ENCODE measurements around the gene MINAR2. TPM values are rescaled to one million over a fixed set of nuclear protein-coding genes. Genes with fewer than 3 reads are reported as not detected.

Gene MINAR2, protein sequence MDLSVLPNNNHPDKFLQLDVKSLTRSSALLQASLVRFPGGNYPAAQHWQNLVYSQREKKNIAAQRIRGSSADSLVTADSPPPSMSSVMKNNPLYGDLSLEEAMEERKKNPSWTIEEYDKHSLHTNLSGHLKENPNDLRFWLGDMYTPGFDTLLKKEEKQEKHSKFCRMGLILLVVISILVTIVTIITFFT
- polyA plus RNA-seq (2012; ENCODE audit: missing spikeins): not detected

DNA sequence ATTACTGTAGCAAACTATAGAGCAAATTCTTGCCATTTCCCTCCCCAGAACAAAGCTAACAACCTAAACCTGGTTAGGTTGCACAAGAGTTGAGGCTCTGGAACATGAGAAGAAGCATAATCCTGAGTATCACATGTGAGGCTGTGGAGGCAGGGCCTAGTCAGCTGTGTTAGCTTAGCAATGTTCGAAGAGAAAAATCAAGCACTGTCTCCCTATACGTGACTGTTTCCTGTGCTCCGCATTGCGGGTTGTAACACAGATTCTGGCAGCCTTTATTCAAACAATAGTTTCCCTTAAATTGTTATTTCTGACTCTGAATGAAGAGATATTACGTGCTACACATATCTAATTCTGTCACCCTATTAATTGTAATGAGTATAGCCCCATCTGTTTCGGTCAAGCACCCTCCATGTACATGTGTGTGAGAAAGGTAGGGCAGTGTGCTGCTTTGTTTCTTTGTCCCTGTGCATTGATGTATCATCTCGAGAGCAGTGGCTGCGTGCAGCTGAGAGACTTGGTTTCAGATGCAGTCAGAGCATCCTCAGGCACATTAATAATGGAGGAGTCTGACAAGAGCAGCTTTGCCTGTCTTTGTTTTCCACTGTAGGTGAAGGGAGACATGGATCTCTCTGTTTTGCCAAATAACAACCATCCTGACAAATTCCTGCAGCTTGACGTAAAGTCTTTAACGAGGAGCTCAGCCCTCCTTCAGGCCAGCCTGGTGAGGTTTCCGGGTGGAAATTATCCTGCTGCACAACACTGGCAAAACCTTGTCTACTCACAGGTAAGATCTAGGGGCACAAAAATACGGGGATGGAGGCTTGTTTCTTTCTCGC, at the start of gene MINAR2:
MINAR2 (plus strand) TSS at position 523 of the 836 bp plus-strand sequence; CDS start at position 620, 97 bp downstream.
- TF ChIP-seq POLR2AphosphoS5 (IDR thresholded peaks at IDR 0.05; ENCODE audit: low read depth, low read length) (no peak), POLR2A (IDR thresholded peaks at IDR 0.05; ENCODE audit: low read depth, low read length) (no peak), TAF1 (IDR thresholded peaks at IDR 0.05; ENCODE audit: borderline replicate concordance, low read depth, low read length) (no peak)
- no peak for FAIRE-seq
- DNase-seq (ENCODE audit: insufficient read length): no peak

DNA sequence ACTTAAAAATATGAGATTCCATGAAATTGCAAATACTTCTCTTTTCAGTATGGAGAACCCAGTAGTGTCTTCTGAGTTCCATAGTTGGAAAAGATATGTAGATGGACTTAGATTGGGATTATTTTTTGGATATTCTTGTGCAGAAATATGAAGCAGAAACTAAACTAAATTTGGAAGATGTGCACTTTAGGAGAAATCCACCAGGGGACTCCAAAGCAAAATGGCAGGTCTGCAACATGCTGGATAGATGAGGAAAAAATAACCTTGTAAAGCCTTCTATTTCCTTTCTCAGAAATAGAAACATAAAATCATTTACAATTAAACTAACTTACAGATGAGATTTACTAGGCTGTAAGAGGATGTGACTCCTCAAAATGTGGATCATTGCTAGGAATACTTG, 49.2 kb upstream of the MINAR2 start:
- TF ChIP-seq POLR2A (IDR thresholded peaks at IDR 0.05; ENCODE audit: low read depth, low read length): no peak
- TF ChIP-seq POLR2AphosphoS5 (IDR thresholded peaks at IDR 0.05; ENCODE audit: low read depth, low read length): no peak
- TF ChIP-seq TAF1 (IDR thresholded peaks at IDR 0.05; ENCODE audit: borderline replicate concordance, low read depth, low read length): no peak
- no peak for DNase-seq (ENCODE audit: insufficient read length)
- no peak for FAIRE-seq

DNA sequence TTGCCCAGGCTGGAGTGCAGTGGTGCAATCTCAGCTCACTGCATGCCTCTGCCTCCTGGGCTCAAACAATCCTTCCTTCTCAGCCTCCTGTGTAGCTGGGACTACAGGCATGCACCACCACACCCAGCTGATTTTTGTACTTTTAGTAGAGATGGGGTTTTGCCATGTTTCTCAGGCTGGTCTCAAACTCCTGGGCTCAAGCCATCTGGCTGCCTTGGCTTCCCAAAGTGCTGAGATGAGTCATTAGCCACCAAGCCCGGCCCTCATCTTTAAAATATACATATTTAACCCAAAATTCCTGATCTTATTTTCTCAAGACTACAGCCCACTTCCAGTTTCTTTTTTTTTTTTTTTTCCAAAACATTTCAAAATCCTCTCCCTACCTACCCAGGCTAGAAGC, 31.7 kb upstream of the MINAR2 start:
- DNase-seq (ENCODE audit: insufficient read length): no peak
- FAIRE-seq: no peak
- TF ChIP-seq POLR2A (IDR thresholded peaks at IDR 0.05; ENCODE audit: low read depth, low read length) (no peak), POLR2AphosphoS5 (IDR thresholded peaks at IDR 0.05; ENCODE audit: low read depth, low read length) (no peak), TAF1 (IDR thresholded peaks at IDR 0.05; ENCODE audit: borderline replicate concordance, low read depth, low read length) (no peak)

DNA sequence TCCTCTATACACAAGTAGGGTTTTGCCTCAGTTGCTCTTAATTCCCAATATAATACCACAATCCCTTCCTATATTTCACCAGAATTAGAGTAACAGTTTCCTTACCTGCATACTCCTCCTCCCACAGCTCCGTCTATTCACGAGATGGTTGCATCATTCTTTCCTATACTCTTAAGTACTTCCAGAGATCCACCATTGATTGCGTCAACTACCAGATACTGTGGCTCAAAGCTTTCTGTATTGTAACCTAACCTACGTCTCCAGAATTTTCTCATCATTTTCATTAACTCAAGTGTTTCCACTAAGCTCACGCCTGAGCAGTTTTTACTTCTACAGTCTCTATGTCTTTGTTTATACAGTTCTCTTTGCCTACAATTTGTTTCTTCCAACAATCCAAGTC, 31.2 kb upstream of the MINAR2 start:
- DNase-seq (ENCODE audit: insufficient read length): no peak
- FAIRE-seq: no peak

DNA sequence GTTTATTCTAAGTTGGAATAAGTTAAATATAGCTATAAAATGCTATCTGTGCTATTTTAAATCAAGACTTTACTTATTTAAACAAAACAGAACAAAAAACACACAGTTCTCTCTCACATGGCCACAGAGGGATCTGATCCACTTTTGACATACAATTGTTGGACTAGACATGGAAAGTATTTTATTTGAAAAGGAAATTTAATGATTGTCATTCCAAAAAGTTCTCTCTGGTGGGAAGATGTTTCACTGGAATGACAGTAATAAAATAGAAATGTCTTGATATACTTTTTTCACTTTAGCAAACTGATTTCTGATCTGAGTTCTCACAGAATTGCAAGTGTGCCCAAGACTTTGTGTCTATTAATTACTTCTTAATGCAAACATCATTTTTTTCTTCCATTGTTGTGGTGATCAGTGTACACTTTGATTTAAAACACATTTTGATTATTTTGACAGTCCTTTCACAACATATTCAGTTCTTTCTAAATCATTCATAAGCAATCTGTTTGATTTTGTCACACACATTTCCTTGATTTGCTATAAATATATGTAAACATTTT, 30.1 kb upstream of the MINAR2 start:
- DNase-seq (ENCODE audit: insufficient read length): no peak
- FAIRE-seq: no peak
- TF ChIP-seq POLR2A (IDR thresholded peaks at IDR 0.05; ENCODE audit: low read depth, low read length): no peak
- no peak for TF ChIP-seq TAF1 (IDR thresholded peaks at IDR 0.05; ENCODE audit: borderline replicate concordance, low read depth, low read length)
- no peak for TF ChIP-seq POLR2AphosphoS5 (IDR thresholded peaks at IDR 0.05; ENCODE audit: low read depth, low read length)

More for the DNA sequence above, 31.2 kb upstream of the MINAR2 start:
- no peak for TF ChIP-seq POLR2A (IDR thresholded peaks at IDR 0.05; ENCODE audit: low read depth, low read length)
- TF ChIP-seq POLR2AphosphoS5 (IDR thresholded peaks at IDR 0.05; ENCODE audit: low read depth, low read length): no peak
- no peak for TF ChIP-seq TAF1 (IDR thresholded peaks at IDR 0.05; ENCODE audit: borderline replicate concordance, low read depth, low read length)

DNA sequence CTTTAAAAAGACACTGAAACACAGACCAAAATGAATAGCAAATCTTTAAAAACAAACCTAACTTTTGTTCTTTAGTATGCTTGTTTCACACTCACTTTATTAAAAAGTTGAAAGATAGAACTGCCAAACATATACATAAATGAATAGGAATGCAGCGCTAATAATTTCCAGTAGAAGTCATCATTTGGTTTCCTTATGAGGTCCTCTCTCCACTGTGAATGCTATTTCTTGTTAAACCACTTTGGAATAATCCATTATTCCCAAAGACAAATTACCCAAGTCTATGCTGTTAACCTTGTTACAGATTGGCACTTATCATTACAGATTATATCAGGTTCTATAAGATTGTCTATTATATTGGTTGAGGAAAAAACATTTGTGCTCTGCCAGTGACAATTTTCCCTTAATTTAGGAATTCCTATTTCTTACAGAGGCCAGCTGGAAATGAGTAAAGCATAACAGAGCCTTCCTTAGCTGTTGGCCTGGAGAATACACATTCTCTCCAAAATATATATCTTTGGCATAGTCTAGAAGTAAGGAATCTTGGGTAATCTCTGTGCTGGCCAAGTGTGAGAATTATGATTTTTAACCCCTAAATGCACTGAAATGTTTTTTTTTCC, 29.3 kb upstream of the MINAR2 start:
- TF ChIP-seq POLR2A (IDR thresholded peaks at IDR 0.05; ENCODE audit: low read depth, low read length): no peak
- no peak for TF ChIP-seq TAF1 (IDR thresholded peaks at IDR 0.05; ENCODE audit: borderline replicate concordance, low read depth, low read length)
- TF ChIP-seq POLR2AphosphoS5 (IDR thresholded peaks at IDR 0.05; ENCODE audit: low read depth, low read length): no peak
- FAIRE-seq (no peak), DNase-seq (ENCODE audit: insufficient read length) (no peak)

DNA sequence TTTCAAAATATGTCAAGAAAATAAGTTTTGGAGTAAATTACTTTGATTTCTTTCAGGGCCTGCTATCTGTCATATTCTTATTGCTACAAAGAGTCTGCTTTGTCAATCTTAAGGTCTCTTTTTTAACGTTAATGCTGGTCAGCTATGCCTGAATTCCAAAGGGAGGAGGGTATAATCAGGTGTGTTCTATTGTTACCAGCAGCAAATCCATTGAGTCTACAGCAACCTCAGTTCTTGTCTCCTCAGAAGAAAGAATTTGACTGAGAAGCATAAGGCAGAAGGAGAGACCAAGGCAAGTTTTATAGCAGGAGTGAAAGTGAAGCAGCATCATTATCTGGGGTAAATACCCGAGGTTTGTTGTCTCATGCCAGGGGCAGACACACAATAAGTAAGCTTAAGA, 23.7 kb upstream of the MINAR2 start:
- FAIRE-seq (no peak), DNase-seq (ENCODE audit: insufficient read length) (no peak)
- no peak for TF ChIP-seq POLR2A (IDR thresholded peaks at IDR 0.05; ENCODE audit: low read depth, low read length)
- TF ChIP-seq POLR2AphosphoS5 (IDR thresholded peaks at IDR 0.05; ENCODE audit: low read depth, low read length): no peak
- no peak for TF ChIP-seq TAF1 (IDR thresholded peaks at IDR 0.05; ENCODE audit: borderline replicate concordance, low read depth, low read length)

DNA sequence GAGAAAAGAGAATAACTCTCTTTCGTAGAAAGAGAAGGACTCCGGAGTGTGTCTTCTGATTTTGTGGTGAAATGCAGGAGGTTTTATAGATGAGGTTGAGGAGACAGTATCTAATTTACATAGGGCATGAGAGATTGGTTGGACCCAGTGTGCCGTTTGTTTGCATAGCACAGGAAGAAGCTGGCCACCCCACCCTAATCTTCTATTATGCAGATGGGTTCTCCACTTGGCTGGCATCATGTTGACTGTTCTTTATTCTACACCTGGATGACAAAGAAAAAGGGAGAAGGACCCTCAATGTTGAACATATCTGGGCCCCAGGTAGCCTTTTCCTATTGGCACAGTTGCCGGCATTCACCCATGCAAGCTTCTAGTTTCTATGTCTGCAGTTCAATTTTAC, 23.2 kb upstream of the MINAR2 start:
- no peak for TF ChIP-seq POLR2AphosphoS5 (IDR thresholded peaks at IDR 0.05; ENCODE audit: low read depth, low read length)
- TF ChIP-seq POLR2A (IDR thresholded peaks at IDR 0.05; ENCODE audit: low read depth, low read length): no peak
- TF ChIP-seq TAF1 (IDR thresholded peaks at IDR 0.05; ENCODE audit: borderline replicate concordance, low read depth, low read length): no peak
- FAIRE-seq (no peak), DNase-seq (ENCODE audit: insufficient read length) (no peak)

DNA sequence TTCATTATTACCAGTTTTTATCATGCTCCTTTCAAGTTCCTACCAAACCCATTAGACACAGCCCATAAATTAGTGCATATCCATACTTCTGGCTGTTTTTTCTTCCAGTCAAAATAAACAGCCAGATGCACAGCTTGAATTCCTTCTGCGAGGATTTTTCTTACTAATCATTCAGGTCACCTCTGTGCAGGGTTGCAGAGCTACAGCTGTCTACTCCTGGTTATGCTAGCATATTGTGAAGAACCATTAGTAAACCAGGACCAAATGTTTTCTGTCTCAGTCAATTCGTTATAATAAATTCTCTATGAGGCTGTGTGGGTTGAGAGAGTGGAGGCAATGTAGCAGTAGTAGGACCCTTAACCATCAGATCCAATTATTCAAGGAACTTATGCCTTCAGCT, 8.1 kb upstream of the MINAR2 start:
- TF ChIP-seq POLR2AphosphoS5 (IDR thresholded peaks at IDR 0.05; ENCODE audit: low read depth, low read length): no peak
- TF ChIP-seq TAF1 (IDR thresholded peaks at IDR 0.05; ENCODE audit: borderline replicate concordance, low read depth, low read length): no peak
- no peak for DNase-seq (ENCODE audit: insufficient read length)
- no peak for FAIRE-seq

DNA sequence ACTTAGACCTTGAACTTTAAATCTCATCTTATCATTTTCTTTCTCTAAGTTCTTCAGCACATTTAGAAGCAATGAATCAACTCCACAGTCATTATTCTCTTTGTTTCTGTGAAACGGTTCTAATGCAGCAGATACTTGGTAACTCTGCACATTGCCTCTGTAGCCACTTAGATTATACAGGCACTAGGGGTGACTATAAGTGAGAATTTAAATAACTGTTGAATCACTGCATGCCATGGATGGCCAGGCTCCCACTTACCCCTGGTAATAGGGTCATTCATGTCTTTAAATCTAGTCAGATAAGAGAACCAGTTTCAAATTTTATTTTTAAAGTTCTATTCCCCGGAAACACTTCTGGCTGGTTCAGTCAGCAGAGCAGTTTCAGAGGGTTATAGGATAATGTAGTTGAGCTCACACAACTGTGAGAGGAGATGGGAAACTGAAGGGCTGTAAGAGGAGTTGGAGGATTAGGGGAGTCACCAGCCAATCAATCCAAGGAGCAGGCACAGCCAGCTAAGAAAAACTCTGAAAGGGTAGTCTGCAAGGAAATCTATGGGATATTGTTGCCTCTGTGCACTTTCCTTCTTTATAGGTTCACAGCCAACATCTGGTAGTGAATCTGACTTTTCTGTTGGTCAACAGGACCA, 4.2 kb upstream of the MINAR2 start:
- DNase-seq (ENCODE audit: insufficient read length) (no peak), FAIRE-seq (no peak)
- TF ChIP-seq POLR2AphosphoS5 (IDR thresholded peaks at IDR 0.05; ENCODE audit: low read depth, low read length) (no peak), POLR2A (IDR thresholded peaks at IDR 0.05; ENCODE audit: low read depth, low read length) (no peak), TAF1 (IDR thresholded peaks at IDR 0.05; ENCODE audit: borderline replicate concordance, low read depth, low read length) (no peak)

DNA sequence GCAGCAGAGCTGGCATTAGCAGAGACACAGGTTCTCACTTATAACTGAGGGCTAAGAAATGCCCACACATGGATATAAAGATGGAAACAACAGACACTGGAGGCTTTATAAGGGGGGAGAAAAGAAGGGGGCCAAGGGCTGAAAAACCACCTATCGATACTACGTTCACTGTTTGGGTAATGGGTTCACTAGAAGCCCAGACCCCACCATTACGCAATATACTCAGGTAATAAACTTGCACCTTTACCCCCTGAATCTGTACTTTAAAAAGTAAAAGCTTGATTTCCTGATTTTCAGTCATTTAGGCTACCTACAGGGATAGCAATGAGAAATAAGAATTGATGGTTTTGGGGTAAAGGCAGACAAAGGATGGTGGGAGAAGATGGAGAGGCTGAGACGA, 1.9 kb upstream of the MINAR2 start:
- TF ChIP-seq TAF1 (IDR thresholded peaks at IDR 0.05; ENCODE audit: borderline replicate concordance, low read depth, low read length): no peak
- no peak for TF ChIP-seq POLR2A (IDR thresholded peaks at IDR 0.05; ENCODE audit: low read depth, low read length)
- TF ChIP-seq POLR2AphosphoS5 (IDR thresholded peaks at IDR 0.05; ENCODE audit: low read depth, low read length): no peak
- no peak for FAIRE-seq
- DNase-seq (ENCODE audit: insufficient read length): no peak
